BLaER1 (cell line): ENCODE results near the gene RNF19B.
A peak's percentile ranks its signal among the peaks of the same experiment; 100 is the strongest.

Source experiments
- H3K27ac ChIP-seq: shearing (Covaris generic); formaldehyde crosslinking; 2 replicates; pipeline ENCODE4 v1.8.1; 2022
- H3K27me3 ChIP-seq: shearing (Covaris generic); formaldehyde crosslinking; 2 replicates; pipeline ENCODE4 v1.8.1; 2022
- H3K36me3 ChIP-seq: shearing (Covaris generic); formaldehyde crosslinking; 2 replicates; pipeline ENCODE4 v1.8.1; 2022
- H3K4me1 ChIP-seq: shearing (Covaris generic); formaldehyde crosslinking; 2 replicates; pipeline ENCODE4 v1.8.1; 2022
- H3K4me2 ChIP-seq: shearing (Covaris generic); formaldehyde crosslinking; 2 replicates; pipeline ENCODE4 v1.8.1; 2022
- H3K4me3 ChIP-seq: shearing (Covaris generic); formaldehyde crosslinking; 2 replicates; pipeline ENCODE4 v1.8.1; 2022
- H3K9ac ChIP-seq: shearing (Covaris generic); formaldehyde crosslinking; 2 replicates; pipeline ENCODE4 v1.8.1; 2022
- H3K9me3 ChIP-seq: shearing (Covaris generic); formaldehyde crosslinking; 2 replicates; pipeline ENCODE4 v1.8.1; 2022
- H4K20me1 ChIP-seq: shearing (Covaris generic); formaldehyde crosslinking; 2 replicates; pipeline ENCODE4 v1.8.1; 2022
- Cebpa-rat ChIP-seq: shearing (Covaris generic); IDR thresholded peaks from 2 replicates; pipeline ENCODE4 v1.8.1; 2022

Gene RNF19B

DNA sequence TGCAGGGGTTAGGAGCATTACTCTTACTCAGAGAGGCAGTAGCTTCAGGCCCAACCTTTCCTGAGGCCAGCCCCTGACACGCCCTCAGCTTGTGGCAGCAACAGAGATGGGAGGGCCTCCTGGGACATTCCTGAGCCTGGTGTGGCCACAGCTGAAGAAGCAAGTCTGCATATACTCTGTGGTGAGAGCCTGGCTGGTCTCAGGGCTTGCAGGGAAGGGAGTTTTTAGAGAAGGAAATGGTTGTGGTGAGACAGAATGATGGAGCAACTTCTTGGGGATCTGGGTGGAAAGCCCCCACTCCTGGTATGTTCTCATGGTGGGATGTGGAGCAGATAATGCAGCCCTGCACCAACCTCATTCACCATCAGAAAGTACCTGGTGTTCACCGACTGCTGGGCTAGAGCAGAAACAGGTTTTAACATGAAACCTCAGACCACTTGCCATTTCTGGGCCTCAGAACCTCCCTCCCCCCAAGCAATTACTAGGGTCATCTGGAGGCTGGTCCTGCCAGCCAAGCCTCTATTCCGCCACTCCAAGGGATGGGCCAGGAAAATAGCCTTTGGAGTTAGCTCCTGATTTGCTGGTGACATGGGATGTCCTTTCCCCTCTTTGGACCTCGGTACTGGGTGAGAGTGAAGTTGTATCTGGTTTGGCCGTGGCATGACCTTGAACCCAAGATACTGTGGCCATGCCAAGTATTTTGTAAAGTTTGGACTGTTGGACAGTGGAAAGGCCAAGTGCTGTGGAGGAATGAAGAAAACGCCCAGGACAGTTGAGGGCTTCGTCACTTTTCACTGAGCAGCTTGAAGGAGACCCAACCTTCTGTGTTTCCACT lies 28.1 kb upstream of the RNF19B start:
- Histone ChIP-seq H3K27ac (peak overlapping the region; percentile 82), H3K4me1 (peaks cover 97% of the 10 kb centered on the region), H3K4me3 (peak overlapping the region; percentile 51)

GRCh38 chr1:32991819-32992488 lies 27.3 kb upstream of the RNF19B start:
- Histone ChIP-seq H3K36me3 (no peaks in the 10 kb centered on the region), H3K9ac (peak overlapping the region; percentile 57; the same call in 1 of the 2 replicates), H3K27ac (peak overlapping the region; percentile 77), H3K4me2 (peak overlapping the region; percentile 89), H3K4me3 (peak overlapping the region; percentile 47), H3K9me3 (no peaks in the 10 kb centered on the region), H3K27me3 (no peaks in the 10 kb centered on the region), H4K20me1 (no peaks in the 10 kb centered on the region), H3K4me1 (peaks cover 90% of the 10 kb centered on the region)
- TF ChIP-seq Cebpa-rat: no peak

More for the DNA sequence above, 28.1 kb upstream of the RNF19B start:
- peak; percentile 90 for TF ChIP-seq Cebpa-rat
- H4K20me1 ChIP-seq: no peaks in the 10 kb centered on the region
- no peaks in the 10 kb centered on the region for H3K27me3 ChIP-seq
- H3K9me3 ChIP-seq: no peaks in the 10 kb centered on the region
- H3K4me2 ChIP-seq: peak overlapping the region; percentile 89
- H3K9ac ChIP-seq: peak overlapping the region; percentile 57; the same call in 1 of the 2 replicates
- no peaks in the 10 kb centered on the region for H3K36me3 ChIP-seq

- peak overlapping the region; percentile 47; the same call in 1 of the 2 replicates for H3K4me3 ChIP-seq
- H3K36me3 ChIP-seq: no peaks in the 10 kb centered on the region
- peaks cover 84% of the 10 kb centered on the region for H3K4me1 ChIP-seq
- no peaks in the 10 kb centered on the region for H3K9me3 ChIP-seq
- H3K4me2 ChIP-seq: peak overlapping the region; percentile 89
- no peaks in the 10 kb centered on the region for H4K20me1 ChIP-seq
- no peaks in the 10 kb centered on the region for H3K27me3 ChIP-seq
- peak overlapping the region; percentile 57; the same call in 1 of the 2 replicates for H3K9ac ChIP-seq
- H3K27ac ChIP-seq: peak overlapping the region; percentile 77
- TF ChIP-seq Cebpa-rat: no peak
Observed at GRCh38 chr1:32991386-32991785, 26.8 kb upstream of the RNF19B start.

DNA sequence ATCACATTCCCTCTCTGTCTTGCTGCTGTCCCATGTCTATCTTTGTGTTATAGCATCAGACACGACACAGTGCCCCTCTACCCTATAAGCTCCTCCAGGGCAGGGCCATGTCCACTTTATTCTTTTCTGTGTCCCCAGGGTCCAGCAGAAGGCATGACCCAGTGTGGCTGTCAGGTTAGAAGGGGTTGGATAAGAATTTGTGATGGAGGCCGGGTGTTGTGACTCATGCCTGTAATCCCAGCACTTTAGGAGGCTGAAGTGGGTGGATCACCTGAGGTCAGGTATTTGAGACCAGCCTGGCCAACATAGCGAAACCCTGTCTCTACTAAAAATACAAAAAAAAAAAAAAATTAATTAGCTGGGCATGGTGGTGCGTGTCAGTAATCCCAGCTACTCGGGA lies 26.3 kb upstream of the RNF19B start:
- Histone ChIP-seq H3K4me2 (peak overlapping the region; percentile 89), H3K4me1 (peaks cover 79% of the 10 kb centered on the region), H3K9me3 (no peaks in the 10 kb centered on the region), H3K27me3 (no peaks in the 10 kb centered on the region), H3K36me3 (no peaks in the 10 kb centered on the region), H3K4me3 (no peak overlapping the region), H3K9ac (no peak overlapping the region), H3K27ac (peak overlapping the region; percentile 77; the same call in 1 of the 2 replicates), H4K20me1 (no peaks in the 10 kb centered on the region)
- TF ChIP-seq Cebpa-rat: no peak

GRCh38 chr1:32989160-32990050 lies 24.8 kb upstream of the RNF19B start:
- Histone ChIP-seq H3K27me3 (no peaks in the 10 kb centered on the region), H3K27ac (peak overlapping the region; percentile 29; the same call in 1 of the 2 replicates), H3K9me3 (no peaks in the 10 kb centered on the region), H3K4me2 (peak overlapping the region; percentile 89), H4K20me1 (no peaks in the 10 kb centered on the region), H3K36me3 (no peaks in the 10 kb centered on the region), H3K4me3 (no peak overlapping the region), H3K9ac (no peak overlapping the region), H3K4me1 (peaks cover 75% of the 10 kb centered on the region)
- no peak for TF ChIP-seq Cebpa-rat

- Histone ChIP-seq H3K4me3 (no peak overlapping the region), H3K27ac (peak overlapping the region; percentile 29; the same call in 1 of the 2 replicates), H3K9ac (no peak overlapping the region), H3K9me3 (no peaks in the 10 kb centered on the region), H3K4me2 (peak overlapping the region; percentile 89), H3K4me1 (peaks cover 75% of the 10 kb centered on the region), H3K27me3 (no peaks in the 10 kb centered on the region), H4K20me1 (no peaks in the 10 kb centered on the region), H3K36me3 (no peaks in the 10 kb centered on the region)
- no peak for TF ChIP-seq Cebpa-rat
Observed at GRCh38 chr1:32988665-32989064, 24.1 kb upstream of the RNF19B start.

DNA sequence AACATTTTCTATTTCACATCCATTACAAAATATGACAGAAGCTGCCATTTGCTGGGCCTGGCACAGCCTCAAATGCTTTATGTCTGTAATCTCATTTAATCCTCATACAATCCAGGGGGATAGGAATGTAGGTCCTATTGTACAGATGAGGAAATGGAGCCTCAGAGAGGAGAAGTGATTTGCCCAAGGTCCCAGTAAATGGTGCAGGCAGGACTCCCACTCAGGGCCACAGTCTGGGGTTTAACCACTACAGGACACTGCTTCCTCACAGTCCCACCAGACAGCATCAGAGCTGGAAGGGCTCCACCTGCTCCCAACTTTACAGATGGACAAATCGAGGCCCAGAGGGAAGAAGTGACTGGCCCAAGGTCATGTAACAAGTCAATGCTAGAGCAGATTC lies 20.6 kb upstream of the RNF19B start:
- Histone ChIP-seq H3K9me3 (no peaks in the 10 kb centered on the region), H3K27ac (no peak overlapping the region), H3K36me3 (no peaks in the 10 kb centered on the region), H3K27me3 (no peaks in the 10 kb centered on the region), H3K4me2 (peak overlapping the region; percentile 45), H3K4me1 (peaks cover 75% of the 10 kb centered on the region), H4K20me1 (no peaks in the 10 kb centered on the region), H3K9ac (no peak overlapping the region), H3K4me3 (no peak overlapping the region)
- no peak for TF ChIP-seq Cebpa-rat

GRCh38 chr1:32984455-32985171 lies 20.0 kb upstream of the RNF19B start:
- 0 out of 2 replicates have a peak overlapping the region, but pooled peaks have one; percentile 1 for H3K27ac ChIP-seq
- no peaks in the 10 kb centered on the region for H3K36me3 ChIP-seq
- no peak for TF ChIP-seq Cebpa-rat
- no peaks in the 10 kb centered on the region for H3K27me3 ChIP-seq
- H3K4me3 ChIP-seq: no peak overlapping the region
- peaks cover 74% of the 10 kb centered on the region for H3K4me1 ChIP-seq
- H3K9ac ChIP-seq: peak overlapping the region; percentile 18; the same call in 1 of the 2 replicates
- no peaks in the 10 kb centered on the region for H3K9me3 ChIP-seq
- peak overlapping the region; percentile 45 for H3K4me2 ChIP-seq
- no peaks in the 10 kb centered on the region for H4K20me1 ChIP-seq

DNA sequence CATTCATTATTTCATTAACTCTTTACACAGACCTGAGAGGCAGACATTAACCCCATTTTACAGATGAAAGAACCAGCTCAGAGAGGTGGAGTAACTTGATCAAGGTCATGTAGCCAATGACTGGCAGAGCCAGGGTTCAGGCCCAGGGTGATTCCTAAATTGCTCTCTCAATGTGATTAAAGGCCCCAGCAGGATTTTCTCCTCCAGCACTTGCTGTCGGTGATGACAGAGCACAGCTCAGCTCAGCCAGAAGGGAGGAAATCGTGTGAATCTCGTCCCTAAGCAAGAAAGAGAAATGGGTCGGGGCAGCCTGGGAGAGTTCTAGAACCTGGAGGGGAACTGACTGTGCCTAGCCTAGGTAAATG lies 19.5 kb upstream of the RNF19B start:
- H3K9me3 ChIP-seq: no peaks in the 10 kb centered on the region
- peak overlapping the region; percentile 18; the same call in 1 of the 2 replicates for H3K9ac ChIP-seq
- no peak overlapping the region for H3K4me3 ChIP-seq
- peaks cover 69% of the 10 kb centered on the region for H3K4me1 ChIP-seq
- no peaks in the 10 kb centered on the region for H3K36me3 ChIP-seq
- H3K4me2 ChIP-seq: peak overlapping the region; percentile 45
- 0 out of 2 replicates have a peak overlapping the region, but pooled peaks have one; percentile 1 for H3K27ac ChIP-seq
- H3K27me3 ChIP-seq: no peaks in the 10 kb centered on the region
- TF ChIP-seq Cebpa-rat: no peak
- H4K20me1 ChIP-seq: no peaks in the 10 kb centered on the region
